ENCODE data around the gene RASL11B.
A peak's percentile ranks its signal among the peaks of the same experiment; 100 is the strongest.
"Not testable (repeated sequence)": the region's sequence is repeated elsewhere in the genome, so short reads cannot be mapped to it uniquely, and the experiment has no call there.

Gene RASL11B

GRCh38 chr4:52824603-52825459, 37.3 kb upstream of the RASL11B start:
- TF ChIP-seq, protein P1, sequence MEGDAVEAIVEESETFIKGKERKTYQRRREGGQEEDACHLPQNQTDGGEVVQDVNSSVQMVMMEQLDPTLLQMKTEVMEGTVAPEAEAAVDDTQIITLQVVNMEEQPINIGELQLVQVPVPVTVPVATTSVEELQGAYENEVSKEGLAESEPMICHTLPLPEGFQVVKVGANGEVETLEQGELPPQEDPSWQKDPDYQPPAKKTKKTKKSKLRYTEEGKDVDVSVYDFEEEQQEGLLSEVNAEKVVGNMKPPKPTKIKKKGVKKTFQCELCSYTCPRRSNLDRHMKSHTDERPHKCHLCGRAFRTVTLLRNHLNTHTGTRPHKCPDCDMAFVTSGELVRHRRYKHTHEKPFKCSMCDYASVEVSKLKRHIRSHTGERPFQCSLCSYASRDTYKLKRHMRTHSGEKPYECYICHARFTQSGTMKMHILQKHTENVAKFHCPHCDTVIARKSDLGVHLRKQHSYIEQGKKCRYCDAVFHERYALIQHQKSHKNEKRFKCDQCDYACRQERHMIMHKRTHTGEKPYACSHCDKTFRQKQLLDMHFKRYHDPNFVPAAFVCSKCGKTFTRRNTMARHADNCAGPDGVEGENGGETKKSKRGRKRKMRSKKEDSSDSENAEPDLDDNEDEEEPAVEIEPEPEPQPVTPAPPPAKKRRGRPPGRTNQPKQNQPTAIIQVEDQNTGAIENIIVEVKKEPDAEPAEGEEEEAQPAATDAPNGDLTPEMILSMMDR (conservative IDR thresholded peaks at IDR 0.05; ENCODE audit: low read length), result no peak
- no peak overlapping the region for H3K4me3 ChIP-seq (ENCODE audit: low read length)
- peak; percentile 76 for DNase-seq (ENCODE audit: low read depth)

DNA sequence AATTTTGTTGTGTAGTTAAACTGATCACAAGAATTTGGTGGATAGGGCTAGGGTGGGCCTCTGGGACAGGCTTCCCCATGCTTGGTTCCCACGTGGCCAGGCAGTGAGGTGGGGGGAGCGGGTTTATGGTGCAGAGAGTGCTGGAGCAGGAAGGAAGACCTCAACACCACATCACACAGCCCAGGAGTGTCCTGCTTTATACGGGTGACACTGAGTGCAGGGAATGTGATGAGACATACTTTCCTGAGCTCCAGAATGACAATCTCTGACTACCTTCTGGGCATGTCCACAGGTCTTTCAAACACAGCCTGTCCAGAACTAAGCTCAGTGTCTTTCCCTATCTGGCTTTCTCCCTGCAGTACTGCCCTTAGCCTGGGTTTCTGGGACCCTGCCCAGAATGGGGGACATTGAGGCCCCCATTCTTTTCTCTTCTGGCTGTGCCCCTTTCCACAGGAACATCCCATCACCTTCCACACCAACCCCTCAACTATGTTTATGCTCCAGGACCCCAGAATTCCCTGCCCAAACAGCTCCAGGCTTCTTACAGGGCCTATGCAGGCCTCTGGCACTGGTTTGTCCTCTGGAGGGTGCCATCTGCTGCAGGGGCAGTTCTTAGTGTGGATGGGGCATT, 36.5 kb upstream of the RASL11B start:
- TF ChIP-seq, protein P1 (conservative IDR thresholded peaks at IDR 0.05; ENCODE audit: low read length), result no peak
- no peak overlapping the region for H3K4me3 ChIP-seq (ENCODE audit: low read length)
- no peak for DNase-seq (ENCODE audit: low read depth)

GRCh38 chr4:52833941-52834525, 28.1 kb upstream of the RASL11B start:
- H3K4me3 ChIP-seq (ENCODE audit: low read length), result no peak overlapping the region
- TF ChIP-seq, protein P1 (conservative IDR thresholded peaks at IDR 0.05; ENCODE audit: low read length), result no peak
- peak; percentile 31 for DNase-seq (ENCODE audit: low read depth)

GRCh38 chr4:52834641-52835456, 27.3 kb upstream of the RASL11B start:
- not testable (repeated sequence) for H3K4me3 ChIP-seq (ENCODE audit: low read length); DNase-seq (ENCODE audit: low read depth)

DNA sequence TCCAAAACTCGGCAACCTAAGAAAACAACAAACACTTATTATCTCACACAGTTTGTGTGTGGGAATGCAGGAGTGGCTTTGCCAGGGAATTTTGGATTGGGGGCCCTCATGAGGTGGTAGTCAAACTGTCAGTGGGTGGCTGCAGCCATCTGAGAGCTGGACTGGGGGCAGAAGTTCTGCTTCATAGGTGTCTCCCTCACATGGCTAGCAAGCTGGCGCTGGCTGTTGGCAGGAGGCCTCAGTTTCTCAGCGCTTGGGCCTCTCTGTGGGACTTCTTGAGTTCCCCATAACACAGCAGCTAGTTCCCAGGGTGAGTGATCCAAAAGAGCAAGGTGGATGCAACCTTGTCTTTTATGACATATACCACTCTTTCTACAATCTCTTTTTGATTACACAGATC, 26.0 kb upstream of the RASL11B start:
- TF ChIP-seq, protein P1 (conservative IDR thresholded peaks at IDR 0.05; ENCODE audit: low read length), result no peak
- H3K4me3 ChIP-seq (ENCODE audit: low read length), result no peak overlapping the region
- no peak for DNase-seq (ENCODE audit: low read depth)

- no peak overlapping the region for H3K4me3 ChIP-seq (ENCODE audit: low read length)
- DNase-seq (ENCODE audit: low read depth), result peak; percentile 93
- TF ChIP-seq, protein P1 (conservative IDR thresholded peaks at IDR 0.05; ENCODE audit: low read length), result no peak
Observed at GRCh38 chr4:52836678-52837077, 25.4 kb upstream of the RASL11B start.

Measured in AG10803 (cell line).